Activated CD8-positive, alpha-beta T cell treated with anti-CD3 and anti-CD28 coated beads, Interleukin-2, amount 10 ng/mL, durations not matched to agents 7 days and 5 days (primary cell): Measurements from ENCODE around the gene DDX6. TPM values are rescaled to one million over a fixed set of nuclear protein-coding genes. Genes with fewer than 3 reads are reported as not detected.
"Not testable (repeated sequence)": the region's sequence is repeated elsewhere in the genome, so short reads cannot be mapped to it uniquely, and the experiment has no call there.

ENCODE experiments used
- ATAC-seq: fragments of 150-1000 bp; cut with Tn5 transposase; one replicate; pipeline ENCODE4 v1.10.0; 2021; ENCODE audit warnings: moderate library complexity
- CTCF ChIA-PET: fragments of 350-600 bp; sonication (Branson Sonifier 250); formaldehyde crosslinking; loops from one replicate; lab custom pipeline; 2021; ENCODE audit warnings: antibody characterized with exemption; lab: Charles Lee
- POLR2A ChIA-PET: fragments of 350-600 bp; sonication (Branson Sonifier 250); formaldehyde crosslinking; loops from one replicate; lab custom pipeline; 2021; ENCODE audit warnings: antibody characterized with exemption; lab: Charles Lee
- DNase-seq: peaks from one replicate; pipeline ENCODE4 v3.0.0-alpha.2; 2020
- H3K27ac Mint-ChIP-seq: one replicate; pipeline ENCODE4 v1.8.0; 2021; ENCODE audit warnings: mild to moderate bottlenecking, mixed read lengths
- H3K27me3 Mint-ChIP-seq: one replicate; pipeline ENCODE4 v1.8.0; 2021; ENCODE audit warnings: low read depth, mixed read lengths
- H3K36me3 Mint-ChIP-seq: one replicate; pipeline ENCODE4 v1.8.0; 2021; ENCODE audit warnings: low read depth, mixed read lengths
- H3K4me1 Mint-ChIP-seq: one replicate; pipeline ENCODE4 v1.8.0; 2021; ENCODE audit warnings: low read depth, mixed read lengths
- H3K4me3 Mint-ChIP-seq: one replicate; pipeline ENCODE4 v1.8.0; 2021; ENCODE audit warnings: mild to moderate bottlenecking, mixed read lengths
- H3K9me3 Mint-ChIP-seq: one replicate; pipeline ENCODE4 v1.8.0; 2022; ENCODE audit warnings: mixed read lengths; ENCODE audit not compliant: insufficient read depth
- total RNA-seq, 2 experiments: library from RNA; stranded (reverse); gene quantifications; one replicate each; pipeline ENCODE4 v1.2.3, GENCODE V29; 2021

Gene DDX6
- total RNA-seq, 2 experiments from 2014 or later: 143 to 152 TPM

- H3K4me3 Mint-ChIP-seq: peak overlapping the region; percentile 99
- CTCF ChIA-PET: interaction anchor here (0.6 to 6.2 kb wide), 21 partner anchors 10 to 443 kb away, joined by 3 to 65 read pairs (median 5); partner anchors contain the start of genes BCL9L and CXCR5
- H3K9me3 Mint-ChIP-seq: no peaks in the 10 kb centered on the region
- H3K27me3 Mint-ChIP-seq: no peaks in the 10 kb centered on the region
- DNase-seq (peak; percentile 78), ATAC-seq (peak; percentile 47)
- peaks cover 26% of the 10 kb centered on the region for H3K36me3 Mint-ChIP-seq
- H3K27ac Mint-ChIP-seq: peak overlapping the region; percentile 100
- H3K4me1 Mint-ChIP-seq: peaks cover 24% of the 10 kb centered on the region
- POLR2A ChIA-PET: interaction anchor here (0.5 to 7.2 kb wide), 28 partner anchors 8 to 577 kb away, joined by 3 to 156 read pairs (median 4); partner anchors contain the start of genes ARCN1, CENATAC, RPS25 and TRAPPC4
These were observed 430 bp downstream of the DDX6 start for GRCh38 chr11:118790357-118791110.

- H3K36me3 Mint-ChIP-seq: peaks cover 31% of the 10 kb centered on the region
These were observed 1.2 kb downstream of the DDX6 start for GRCh38 chr11:118789501-118790356.

GRCh38 chr11:118786657-118787056 is 4.3 kb downstream of the DDX6 start:
- peak overlapping the region; percentile 61 for H3K27ac Mint-ChIP-seq
- H3K36me3 Mint-ChIP-seq: peaks cover 43% of the 10 kb centered on the region
- ATAC-seq (no peak), DNase-seq (no peak)
- no peaks in the 10 kb centered on the region for H3K9me3 Mint-ChIP-seq
- no peaks in the 10 kb centered on the region for H3K27me3 Mint-ChIP-seq
- ChIA-PET POLR2A (interaction anchor here (0.8 kb wide), 1 partner anchor 109 kb away, joined by 5 read pairs; no protein-coding TSS in a partner anchor), CTCF (interaction anchor here (0.7 to 0.9 kb wide), 2 partner anchors 84 to 97 kb away, joined by 3 to 4 read pairs; no protein-coding TSS in a partner anchor)
- H3K4me1 Mint-ChIP-seq: peaks cover 39% of the 10 kb centered on the region
- peak overlapping the region; percentile 37 for H3K4me3 Mint-ChIP-seq

More at GRCh38 chr11:118789501-118790356, 1.2 kb downstream of the DDX6 start:
- ATAC-seq: no peak
- peak overlapping the region; percentile 100 for H3K27ac Mint-ChIP-seq
- H3K27me3 Mint-ChIP-seq: no peaks in the 10 kb centered on the region
- DNase-seq: peak; percentile 45
- H3K4me3 Mint-ChIP-seq: peak overlapping the region; percentile 99
- CTCF ChIA-PET: interaction anchor here (0.7 to 6.2 kb wide), 19 partner anchors 17 to 442 kb away, joined by 3 to 65 read pairs (median 5); partner anchors contain the start of genes BCL9L, CENATAC and CXCR5
- POLR2A ChIA-PET: interaction anchor here (0.5 to 7.2 kb wide), 21 partner anchors 9 to 576 kb away, joined by 3 to 156 read pairs (median 5); partner anchors contain the start of genes CENATAC, HYOU1, RPS25 and TRAPPC4
- H3K4me1 Mint-ChIP-seq: peaks cover 28% of the 10 kb centered on the region
- H3K9me3 Mint-ChIP-seq: no peaks in the 10 kb centered on the region

GRCh38 chr11:118785362-118785761 is 5.6 kb downstream of the DDX6 start:
- Mint-ChIP-seq H3K27ac (no peak overlapping the region), H3K36me3 (peaks cover 47% of the 10 kb centered on the region), H3K4me1 (peaks cover 39% of the 10 kb centered on the region), H3K27me3 (no peaks in the 10 kb centered on the region), H3K4me3 (no peak overlapping the region), H3K9me3 (no peaks in the 10 kb centered on the region)
- ChIA-PET CTCF (interaction anchor here (1.0 to 1.3 kb wide), 4 partner anchors 12 to 145 kb away, joined by 3 to 5 read pairs (median 4); no protein-coding TSS in a partner anchor), POLR2A (interaction anchor here (0.7 kb wide), 1 partner anchor 71 kb away, joined by 4 read pairs; no protein-coding TSS in a partner anchor)
- DNase-seq: no peak
- no peak for ATAC-seq

GRCh38 chr11:118783724-118784495 is 7.1 kb downstream of the DDX6 start:
- Mint-ChIP-seq H3K36me3 (peaks cover 52% of the 10 kb centered on the region), H3K4me1 (peaks cover 39% of the 10 kb centered on the region), H3K4me3 (no peak overlapping the region), H3K27ac (no peak overlapping the region), H3K27me3 (no peaks in the 10 kb centered on the region), H3K9me3 (no peaks in the 10 kb centered on the region)
- ChIA-PET POLR2A (interaction anchor here (0.6 to 1.6 kb wide), 4 partner anchors 7 to 500 kb away, joined by 3 read pairs; partner anchors contain the start of gene DDX6), CTCF (interaction anchor here (1.1 to 1.2 kb wide), 2 partner anchors 109 to 147 kb away, joined by 3 read pairs; no protein-coding TSS in a partner anchor)
- ATAC-seq (no peak), DNase-seq (no peak)

- not testable (repeated sequence) for H3K27me3 Mint-ChIP-seq, H3K9me3 Mint-ChIP-seq, H3K4me3 Mint-ChIP-seq, DNase-seq, H3K27ac Mint-ChIP-seq, ATAC-seq
- POLR2A ChIA-PET: interaction anchor here (1.6 kb wide), 1 partner anchor 8 kb away, joined by 3 read pairs; the partner anchor contains the start of gene DDX6
- Mint-ChIP-seq H3K36me3 (peaks cover 56% of the 10 kb centered on the region), H3K4me1 (peaks cover 41% of the 10 kb centered on the region)
- CTCF ChIA-PET: interaction anchor here (1.1 kb wide), 1 partner anchor 147 kb away, joined by 3 read pairs; no protein-coding TSS in a partner anchor
These were observed 7.6 kb downstream of the DDX6 start for GRCh38 chr11:118783324-118783723.

GRCh38 chr11:118778898-118779297 is 12.1 kb downstream of the DDX6 start:
- no peak for DNase-seq
- Mint-ChIP-seq H3K4me3 (no peak overlapping the region), H3K27ac (no peak overlapping the region), H3K4me1 (peaks cover 21% of the 10 kb centered on the region), H3K9me3 (no peaks in the 10 kb centered on the region), H3K27me3 (no peaks in the 10 kb centered on the region), H3K36me3 (peaks cover 62% of the 10 kb centered on the region)
- ChIA-PET CTCF (no interaction called here), POLR2A (no interaction called here)
- no peak for ATAC-seq

- ATAC-seq (no peak), DNase-seq (no peak)
- H3K27ac Mint-ChIP-seq: no peak overlapping the region
- POLR2A ChIA-PET: no interaction called here
- CTCF ChIA-PET: no interaction called here
- peaks cover 45% of the 10 kb centered on the region for H3K4me1 Mint-ChIP-seq
- peaks cover 73% of the 10 kb centered on the region for H3K36me3 Mint-ChIP-seq
- H3K4me3 Mint-ChIP-seq: no peak overlapping the region
- H3K9me3 Mint-ChIP-seq: no peaks in the 10 kb centered on the region
- H3K27me3 Mint-ChIP-seq: no peaks in the 10 kb centered on the region
These were observed 16.9 kb downstream of the DDX6 start for GRCh38 chr11:118774032-118774431.

- no peak overlapping the region for H3K4me3 Mint-ChIP-seq
- DNase-seq (no peak), ATAC-seq (no peak)
- no peaks in the 10 kb centered on the region for H3K9me3 Mint-ChIP-seq
- no peaks in the 10 kb centered on the region for H3K27me3 Mint-ChIP-seq
- peak overlapping the region; percentile 71 for H3K27ac Mint-ChIP-seq
- peaks cover 46% of the 10 kb centered on the region for H3K4me1 Mint-ChIP-seq
- ChIA-PET CTCF (interaction anchor here (1.2 to 2.8 kb wide), 2 partner anchors 17 to 82 kb away, joined by 4 to 11 read pairs; no protein-coding TSS in a partner anchor), POLR2A (interaction anchor here (0.6 to 1.0 kb wide), 2 partner anchors 21 to 98 kb away, joined by 3 read pairs; no protein-coding TSS in a partner anchor)
- H3K36me3 Mint-ChIP-seq: peaks cover 71% of the 10 kb centered on the region
These were observed 19.2 kb downstream of the DDX6 start for GRCh38 chr11:118771547-118772288.

GRCh38 chr11:118768690-118769089 is 22.3 kb downstream of the DDX6 start:
- ChIA-PET CTCF (interaction anchor here (1.4 kb wide), 1 partner anchor 79 kb away, joined by 4 read pairs; no protein-coding TSS in a partner anchor), POLR2A (no interaction called here)
- H3K4me1 Mint-ChIP-seq: peaks cover 39% of the 10 kb centered on the region
- ATAC-seq: no peak
- no peak for DNase-seq
- H3K4me3 Mint-ChIP-seq: no peak overlapping the region
- peaks cover 67% of the 10 kb centered on the region for H3K36me3 Mint-ChIP-seq
- H3K27ac Mint-ChIP-seq: no peak overlapping the region
- H3K9me3 Mint-ChIP-seq: no peaks in the 10 kb centered on the region
- no peaks in the 10 kb centered on the region for H3K27me3 Mint-ChIP-seq
